HL-60/S4 treated with phorbol 12-myristate 13-acetate at 8.2 ng/mL for 4 days and 3 days (cell line): ENCODE results near the gene SEPHS1.

Experiments
- in situ Hi-C: fragments of 300-500 bp; cut with MboI; formaldehyde crosslinking; loops from 2 replicates; pipeline ENCODE4 v1.15.0; 2022; ENCODE audit warnings: low sequenced_read_pairs

The SEPHS1 gene

GRCh38 chr10:13329565-13329964 is 18.5 kb downstream of the SEPHS1 start:
- in situ Hi-C loops: no loop called here

GRCh38 chr10:13328613-13329012 is 19.5 kb downstream of the SEPHS1 start:
- in situ Hi-C loops: no loop called here

DNA sequence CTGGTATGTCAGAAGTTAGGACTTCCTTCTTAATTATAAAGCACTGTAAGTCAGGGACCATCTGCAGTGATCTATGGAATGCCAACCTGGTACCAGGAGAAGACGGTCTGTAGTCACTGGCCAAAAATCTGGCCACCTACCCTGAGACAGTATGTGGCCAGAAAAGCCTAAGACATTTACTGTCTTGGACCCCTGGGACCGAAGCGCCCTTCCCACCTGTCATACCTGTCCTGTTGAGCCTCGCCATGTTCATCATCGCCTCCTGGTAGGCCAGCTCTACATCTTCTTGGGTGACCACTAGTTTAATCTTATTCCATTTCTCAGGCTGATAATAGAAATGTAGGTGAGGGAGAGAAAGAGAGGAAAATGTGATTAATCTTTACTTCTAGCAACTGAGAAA is 20.0 kb downstream of the SEPHS1 start:
- in situ Hi-C loops: no loop called here

GRCh38 chr10:13327534-13327933 is 20.6 kb downstream of the SEPHS1 start:
- in situ Hi-C loops: no loop called here

GRCh38 chr10:13322615-13323148 is 25.4 kb downstream of the SEPHS1 start:
- in situ Hi-C loops: no loop called here

DNA sequence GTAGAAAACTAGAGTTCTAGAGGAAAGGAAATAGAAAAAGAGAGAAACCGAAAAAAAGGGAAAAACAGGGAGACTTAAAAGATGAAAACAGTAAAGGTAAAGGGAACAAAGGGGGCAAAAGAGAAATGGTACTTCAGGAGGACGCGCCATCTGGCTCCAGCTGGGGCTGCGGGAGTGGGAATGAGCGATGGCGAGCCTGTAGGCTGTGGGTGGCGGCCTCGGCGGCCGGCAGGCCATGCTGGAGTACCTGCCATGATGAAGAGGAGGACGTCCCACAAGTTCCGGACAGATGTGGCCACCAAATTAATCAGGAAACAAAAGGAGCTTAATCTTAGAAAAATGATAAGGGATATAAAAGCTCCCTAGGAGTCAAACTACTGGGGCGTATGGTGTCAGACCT is 26.5 kb downstream of the SEPHS1 start:
- in situ Hi-C loops: no loop called here

- in situ Hi-C loops: no loop called here
Measured at GRCh38 chr10:13319166-13319565, 28.9 kb downstream of the SEPHS1 start.

- in situ Hi-C loops: no loop called here
Measured at GRCh38 chr10:13317474-13317873, 30.6 kb downstream of the SEPHS1 start.

- in situ Hi-C loops: no loop called here
Measured at GRCh38 chr10:13316635-13317311, 31.3 kb downstream of the SEPHS1 start.

GRCh38 chr10:13315361-13315760 is 32.7 kb downstream of the SEPHS1 start:
- in situ Hi-C loops: no loop called here

- in situ Hi-C loops: no loop called here
Measured at GRCh38 chr10:13311177-13311575, 36.9 kb downstream of the SEPHS1 start.

DNA sequence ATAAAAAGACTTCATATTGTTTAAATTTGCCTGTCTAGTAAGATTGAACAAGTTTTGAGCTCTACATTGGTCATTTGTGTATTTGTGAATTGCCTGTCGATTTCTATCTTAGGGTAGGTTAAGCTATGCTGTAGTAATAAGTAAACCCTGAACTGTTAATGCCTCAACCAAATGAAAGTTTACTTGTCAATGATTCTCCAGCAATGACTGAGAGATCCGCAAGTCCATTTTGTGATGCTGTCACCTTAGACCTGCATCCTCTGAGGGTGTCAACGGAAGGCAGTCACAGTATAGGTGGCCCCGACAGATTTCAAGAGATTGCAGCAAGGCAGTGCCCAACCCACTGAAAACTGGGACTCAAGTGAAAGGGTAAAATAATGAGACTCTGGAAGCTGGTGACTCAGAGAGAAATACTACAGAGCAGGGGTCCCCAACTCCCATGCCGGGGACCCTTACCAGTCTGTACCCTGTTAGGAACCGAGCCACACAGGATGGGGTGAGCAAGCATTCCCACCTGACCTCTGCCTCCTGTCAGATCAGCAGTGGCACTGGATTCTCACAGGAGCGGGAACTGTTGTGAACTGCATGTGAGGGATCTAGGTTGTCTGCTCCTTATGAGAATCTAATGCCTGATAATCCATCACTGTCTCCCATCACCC is 37.4 kb downstream of the SEPHS1 start:
- in situ Hi-C loops: no loop called here

DNA sequence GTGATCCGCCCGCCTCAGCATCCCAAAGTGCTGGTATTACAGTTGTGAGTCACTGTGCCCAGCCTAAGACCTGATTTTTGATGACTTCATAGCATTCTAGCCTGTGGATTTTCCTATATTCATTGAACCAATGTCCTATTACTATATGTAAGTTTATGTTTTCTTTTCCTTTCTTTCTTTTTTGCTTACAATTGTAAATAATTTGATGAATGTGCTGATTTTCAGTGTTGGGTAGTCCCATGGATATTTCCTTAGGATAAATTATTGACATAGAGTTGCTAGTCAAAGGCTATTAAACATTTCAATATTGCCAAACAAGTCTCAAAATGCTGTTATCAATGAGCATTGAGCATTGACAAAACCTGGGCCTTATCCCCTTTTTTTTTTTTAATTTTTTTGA is 38.3 kb downstream of the SEPHS1 start:
- in situ Hi-C loops: no loop called here

DNA sequence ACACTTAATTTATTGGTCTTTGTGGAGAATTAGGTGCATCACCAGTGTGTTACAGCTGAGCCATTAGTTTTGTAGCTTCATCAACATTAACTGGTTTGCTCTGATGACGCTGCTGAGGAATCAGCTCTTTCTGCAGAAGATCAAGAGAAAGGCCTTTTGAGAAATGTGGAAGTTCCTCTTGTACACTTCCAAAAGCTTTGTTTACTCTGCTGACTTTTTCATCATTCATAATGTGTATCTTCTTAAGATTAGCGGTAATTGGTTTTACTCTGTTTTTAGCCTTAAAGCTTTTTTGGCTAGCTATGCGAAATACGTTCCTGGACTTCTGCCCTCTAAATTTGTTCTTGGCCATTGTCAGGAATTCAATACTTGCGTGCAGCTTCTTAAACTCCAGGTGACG is 40.0 kb downstream of the SEPHS1 start:
- in situ Hi-C loops: no loop called here

- in situ Hi-C loops: no loop called here
Measured at GRCh38 chr10:13306103-13306502, 42.0 kb downstream of the SEPHS1 start.

DNA sequence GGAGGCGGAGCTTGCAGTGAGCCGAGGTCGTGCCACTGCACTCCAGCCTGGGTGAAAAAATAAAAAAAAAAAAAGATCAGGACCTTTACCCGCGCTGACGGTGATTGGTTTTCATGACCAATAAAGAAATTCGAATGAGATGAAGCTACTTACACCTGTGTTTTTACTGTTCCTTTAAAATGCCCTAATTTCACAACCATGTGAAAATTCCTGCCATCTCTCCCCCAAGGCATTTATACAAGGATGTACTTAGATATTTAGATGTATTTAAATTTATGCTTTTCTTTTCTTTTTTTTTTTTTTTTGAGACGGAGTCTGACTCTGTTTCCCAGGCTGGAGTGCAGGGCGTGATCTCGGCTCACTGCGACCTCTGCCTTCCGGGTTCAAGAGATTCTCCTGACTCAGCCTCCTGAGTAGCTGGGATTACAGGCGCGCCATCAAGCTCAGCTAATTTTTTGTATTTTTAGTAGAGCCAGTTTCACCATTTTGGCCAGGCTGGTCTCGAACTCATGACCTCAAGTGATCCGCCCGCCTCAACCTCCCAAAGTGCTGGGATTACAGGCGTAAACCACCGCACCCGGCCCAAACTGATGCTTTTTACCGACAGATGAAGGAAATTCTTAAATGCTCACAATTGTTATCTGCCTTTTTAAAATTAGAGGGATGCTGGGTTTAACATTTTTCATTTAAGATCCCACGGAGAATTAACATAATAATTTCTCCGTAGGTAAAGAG is 45.1 kb downstream of the SEPHS1 start:
- in situ Hi-C loops: no loop called here

DNA sequence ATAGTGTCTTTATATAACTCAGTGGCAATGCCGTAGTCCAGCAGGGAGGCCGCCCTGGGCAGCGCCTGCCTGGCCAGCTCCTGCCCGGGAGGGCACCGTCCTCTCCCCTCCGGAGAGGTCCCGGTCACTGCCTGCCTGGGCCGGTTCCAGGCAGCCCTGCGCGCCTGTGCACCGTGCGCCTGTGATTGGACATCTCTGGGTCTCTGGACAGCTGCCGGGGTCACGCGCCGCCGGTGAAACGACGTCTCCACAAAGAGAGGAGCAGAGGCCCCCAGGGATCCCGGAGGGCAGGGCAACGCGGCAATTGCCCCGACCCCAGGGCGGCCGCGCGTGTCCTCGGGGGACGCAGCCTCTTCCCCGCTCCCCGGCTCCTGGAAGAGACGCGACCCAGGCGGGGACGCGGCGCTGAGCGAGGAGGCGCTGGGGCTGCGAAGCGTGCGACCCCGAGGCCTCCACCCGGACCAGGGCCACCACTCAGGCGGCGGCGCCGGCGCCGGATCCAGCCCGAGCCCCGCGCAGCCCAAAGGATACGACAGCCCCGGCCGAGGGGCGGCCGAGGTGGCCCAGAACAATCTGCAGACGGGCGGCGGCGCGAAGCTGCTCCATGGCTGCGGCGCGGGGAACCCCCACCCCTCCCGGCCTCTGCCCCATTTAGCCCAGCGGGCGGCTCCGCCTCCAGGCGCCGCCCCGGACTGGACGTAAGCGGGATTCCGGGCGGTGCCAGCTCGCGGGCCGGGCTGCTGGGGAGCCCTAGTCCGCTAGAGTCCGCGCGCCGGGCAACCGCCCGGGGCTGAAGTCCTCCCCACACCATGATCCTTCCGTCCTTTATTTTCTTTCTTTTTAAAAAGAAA is 48.4 kb downstream of the SEPHS1 start, which contains the start of gene PHYH:
PHYH (minus strand) TSS at position 628 of the 851 bp plus-strand sequence; CDS start at position 606, 22 bp downstream.
- in situ Hi-C loops: no loop called here

DNA sequence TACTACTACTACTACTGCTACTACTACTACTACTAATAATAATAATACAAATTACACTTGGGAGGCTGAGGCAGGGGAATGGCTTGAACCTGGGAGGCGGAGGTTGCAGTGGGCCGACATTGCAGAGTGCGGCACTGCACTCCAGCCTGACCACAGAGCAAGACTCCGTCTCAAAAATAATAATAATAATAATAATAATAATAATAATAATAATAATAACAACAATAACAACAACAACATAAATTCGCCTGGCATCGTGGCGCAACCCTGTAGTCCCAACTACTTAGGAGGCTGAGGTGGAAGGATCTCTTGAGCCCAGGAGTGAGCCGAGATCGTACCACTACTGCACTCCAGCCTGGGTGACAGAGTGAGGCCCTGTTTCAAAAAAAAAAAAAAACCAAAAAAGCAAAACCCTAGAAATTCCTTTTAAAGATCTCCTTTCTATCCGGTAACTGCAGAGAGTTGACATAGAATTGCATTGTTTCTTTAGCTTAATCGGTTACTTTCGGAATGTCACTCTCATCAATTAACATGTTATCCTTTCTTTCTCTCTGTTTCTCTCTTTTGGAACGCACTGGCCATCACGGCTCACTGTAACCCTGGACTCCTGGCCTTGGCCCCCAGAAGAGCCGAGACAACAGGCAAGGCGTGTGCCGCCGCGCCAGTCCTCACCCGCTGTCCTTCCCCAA is 49.2 kb downstream of the SEPHS1 start:
- in situ Hi-C loops: no loop called here

DNA sequence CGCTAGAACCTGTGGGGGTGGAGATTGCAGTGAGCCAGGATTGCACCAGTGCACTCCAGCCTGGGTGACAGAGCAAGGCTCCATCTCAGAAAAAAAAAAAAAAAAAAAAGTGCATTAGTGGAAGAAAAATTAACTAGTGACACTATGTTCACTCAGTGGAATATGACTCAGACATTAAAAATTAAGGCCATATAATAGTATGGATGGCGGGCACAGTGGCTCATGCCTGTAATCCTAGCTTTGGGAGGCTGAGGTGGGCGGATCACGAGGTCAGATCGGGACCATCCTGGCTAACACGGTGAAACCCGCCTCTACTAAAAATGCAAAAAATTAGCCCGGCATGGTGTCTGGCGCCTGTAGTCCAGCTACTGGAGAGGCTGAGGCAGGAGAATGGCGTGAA is 51.6 kb downstream of the SEPHS1 start:
- in situ Hi-C loops: no loop called here

DNA sequence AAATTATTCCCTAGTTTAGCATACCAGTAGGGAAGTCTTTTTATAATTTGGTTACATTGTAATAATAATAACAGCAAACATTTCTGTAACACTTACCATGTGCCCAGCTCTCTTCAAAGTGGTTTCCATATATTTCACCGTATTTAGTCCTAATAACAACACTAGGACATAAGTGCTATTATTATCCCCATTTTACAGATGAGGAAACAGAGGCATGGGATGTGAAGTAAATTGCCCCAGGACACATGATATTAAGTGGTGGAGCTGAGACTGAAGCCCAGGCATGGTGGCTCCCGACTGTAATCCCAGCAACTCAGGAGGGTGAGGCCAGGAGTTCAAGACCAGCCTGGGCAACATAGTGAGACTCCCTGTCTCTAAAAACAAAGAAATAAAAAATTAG is 53.3 kb downstream of the SEPHS1 start:
- in situ Hi-C loops: no loop called here
